K562 (cell line): ENCODE measurements around the gene DST. TPM values are rescaled to one million over a fixed set of nuclear protein-coding genes. Genes with fewer than 3 reads are reported as not detected.

Source experiments
- ATAC-seq: fragments of 200-7000 bp; cut with Tn5 transposase; 3 replicates; pipeline ENCODE4 v1.9.1; 2020; ENCODE audit warnings: moderate library complexity
- BruUV-seq: library from RNA; stranded (reverse); fragments of 400-500 nt; replicated peaks from 2 replicates; lab custom pipeline; 2021; lab: Mats Ljungman, UMichigan
- CTCF ChIA-PET: fragments of 300-600 bp; formaldehyde crosslinking; extraction: SDS; loops from one replicate; lab custom pipeline; 2021; ENCODE audit warnings: low intra/inter-chr PET ratio; lab: Yijun Ruan, JAX
- POLR2A ChIA-PET: fragments of 300-600, 350-650 bp; sonication (Branson Sonifier 250); formaldehyde crosslinking; extraction: SDS; loops from one replicate; lab custom pipeline; 2021; ENCODE audit warnings: antibody characterized with exemption, inconsistent platforms; lab: Yijun Ruan, JAX
- DNase-seq, 4 experiments: peaks; one replicate each; pipeline versions ENCODE4 v3.0.0 to v3.0.0-alpha.2; 2011 to 2018; ENCODE audit warnings: low spot score in 3 of 4, mixed read lengths in 3 of 4; ENCODE audit errors: extremely low read depth in 1 of 4
- FAIRE-seq: peaks from 2 replicates; lab custom pipeline; 2011; peaks lifted over from hg19 to GRCh38; lab: Jason Lieb, UNC
- H2AFZ ChIP-seq: 2 replicates; pipeline ENCODE4 v1.6.0; 2011; ENCODE audit warnings: low read depth, low read length, control low read depth, inconsistent platforms
- H3K27ac ChIP-seq: fragments of 200-600 bp; 3 replicates; pipeline ENCODE4 v1.8.0; 2011; ENCODE audit warnings: low read depth, mild to moderate bottlenecking, control low read depth, inconsistent platforms, low read length, moderate library complexity, mixed read lengths; ENCODE audit errors: extremely low read depth
- H3K27me3 ChIP-seq, 2 experiments: fragments of 300-600 bp in 1 of 2; 2 replicates in 1 of 2; 3 replicates in 1 of 2; pipeline versions ENCODE4 v1.6.0 to v1.8.0; 2011; ENCODE audit warnings: inconsistent platforms in 2 of 2, low read length in 2 of 2, mild to moderate bottlenecking in 1 of 2, mixed read lengths in 1 of 2, moderate library complexity in 1 of 2; ENCODE audit not compliant: control insufficient read depth in 2 of 2, insufficient read depth in 2 of 2
- H3K36me3 ChIP-seq: fragments of 300-600 bp; 3 replicates; pipeline ENCODE4 v1.8.0; 2011; ENCODE audit warnings: mild to moderate bottlenecking, low read length, inconsistent platforms; ENCODE audit not compliant: control insufficient read depth, insufficient read depth
- H3K4me1 ChIP-seq, 2 experiments: fragments of 200-600 bp in 1 of 2; replicated peaks in 1 of 2; 2 replicates in 1 of 2; 3 replicates in 1 of 2; pipeline versions ENCODE4 v1.5.1 to v1.8.0; 2011; ENCODE audit warnings: inconsistent platforms in 2 of 2, low read length in 2 of 2, mild to moderate bottlenecking in 1 of 2, mixed read lengths in 1 of 2, moderate library complexity in 1 of 2; ENCODE audit not compliant: control insufficient read depth in 2 of 2, insufficient read depth in 2 of 2
- H3K4me2 ChIP-seq: 2 replicates; pipeline ENCODE4 v1.6.1; 2011; ENCODE audit warnings: low read length, control low read depth, inconsistent platforms, mixed read lengths; ENCODE audit not compliant: insufficient read depth
- H3K4me3 ChIP-seq: fragments of 200-600 bp; sonication (generic), shearing (Covaris generic); 2 replicates; pipeline ENCODE4 v1.5.1; 2016; ENCODE audit warnings: control low read depth, inconsistent platforms
- H3K79me2 ChIP-seq: fragments of 200-600 bp; 3 replicates; pipeline ENCODE4 v1.8.0; 2011; ENCODE audit warnings: low read length, inconsistent platforms; ENCODE audit not compliant: control insufficient read depth, insufficient read depth
- H3K9ac ChIP-seq, 2 experiments: 2 replicates each; pipeline versions ENCODE4 v1.6.0 to v1.6.1; 2011; ENCODE audit warnings: low read depth in 2 of 2, low read length in 2 of 2, control low read depth in 1 of 2, inconsistent platforms in 1 of 2, mild to moderate bottlenecking in 1 of 2, mixed read lengths in 1 of 2; ENCODE audit not compliant: insufficient read depth in 1 of 2
- H3K9me1 ChIP-seq: one replicate; pipeline ENCODE4 v1.6.0; 2011; ENCODE audit warnings: inconsistent platforms, mild to moderate bottlenecking, low read length, moderate library complexity; ENCODE audit not compliant: control insufficient read depth, insufficient read depth
- H3K9me3 ChIP-seq: replicated peaks from 2 replicates; pipeline ENCODE4 v1.5.1; 2011; ENCODE audit warnings: low read depth, low read length, inconsistent platforms; ENCODE audit not compliant: control insufficient read depth, insufficient read depth
- H4K20me1 ChIP-seq: replicated peaks from 2 replicates; pipeline ENCODE4 v1.6.1; 2011; ENCODE audit warnings: low read length, inconsistent platforms, mixed read lengths; ENCODE audit not compliant: control insufficient read depth, insufficient read depth
- ARID3A ChIP-seq: IDR thresholded peaks from 2 replicates; pipeline ENCODE4 v1.6.1; 2012; ENCODE audit warnings: low read depth, low read length, improper control_type of control experiment, borderline replicate concordance
- ARID3B ChIP-seq: fragments of 250-450 bp; sonication (Bioruptor Pico); IDR thresholded peaks from 2 replicates; pipeline ENCODE4 v1.4.0; 2020; ENCODE audit warnings: borderline replicate concordance
- CBX3 ChIP-seq, 2 experiments: IDR thresholded peaks; 1 replicate in 1 of 2; 2 replicates in 1 of 2; pipeline ENCODE4 v1.6.1; 2012; ENCODE audit warnings: inconsistent platforms in 2 of 2, low read length in 2 of 2, borderline replicate concordance in 1 of 2, control low read depth in 1 of 2
- CSDE1 ChIP-seq, 2 experiments: fragments of 450-650 bp; IDR thresholded peaks; 2 replicates each; pipeline ENCODE4 v1.6.1; 2016; ENCODE audit warnings: mild to moderate bottlenecking in 1 of 2
- KLF6 ChIP-seq: fragments of 250-450 bp; sonication (Bioruptor Pico); IDR thresholded peaks from 2 replicates; pipeline ENCODE4 v1.4.0; 2020; ENCODE audit warnings: mild to moderate bottlenecking, moderate library complexity, borderline replicate concordance
- MNT ChIP-seq, 2 experiments: fragments of 450-650 bp; conservative IDR thresholded peaks; 2 replicates each; pipeline ENCODE4 v1.6.1; 2017; ENCODE audit warnings: mild to moderate bottlenecking in 2 of 2, moderate library complexity in 2 of 2
- TAL1 ChIP-seq: fragments of 450-650 bp; IDR thresholded peaks from 2 replicates; pipeline ENCODE4 v1.6.1; 2016; ENCODE audit warnings: mild to moderate bottlenecking
- XRCC5 ChIP-seq: fragments of 200-400 bp; formaldehyde crosslinking; IDR thresholded peaks from 2 replicates; pipeline ENCODE4 v1.6.1; 2017; ENCODE audit warnings: low read depth, mild to moderate bottlenecking, low read length
- WGBS: fragments of 100-300 bp; shearing (Covaris generic); methylation state at CpG from one replicate; pipeline ENCODE4 v1.1.6; 2016; ENCODE audit warnings: low coverage, mixed read lengths; ENCODE audit not compliant: insufficient coverage; ENCODE audit errors: missing lambda C conversion rate; 5-methylcytosine and 5-hydroxymethylcytosine counted together
- in situ Hi-C: fragments of 300-500 bp; cut with MboI; formaldehyde crosslinking; loops from 4 replicates; pipeline ENCODE4 v1.15.0; 2018; ENCODE audit warnings: inconsistent platforms, mixed read lengths
- intact Hi-C: fragments of 100-400 bp; cut with micrococcal nuclease; formaldehyde crosslinking; loops from 2 replicates; pipeline ENCODE4 v1.14.2; 2022
- polyA plus RNA-seq, 8 experiments: library from polyadenylated mRNA; depleted of rRNA in 4 of 8; stranded (reverse) in 5 of 8; unstranded in 3 of 8; fragments of >200 nt; fragmentation: Nextera tagmentation in 2 of 8; fragmentation: Illumina TruSeq in 1 of 8; extraction: Ambion mirVana in 2 of 8; extraction: Trizol in 1 of 8; gene quantifications; 2 replicates each; pipeline versions ENCODE4 v1.2.1 to v1.2.3, GENCODE V29; 2011 to 2014; ENCODE audit warnings: inconsistent platforms in 1 of 8, missing spikeins in 1 of 8
- total RNA-seq, 7 experiments: library from RNA; depleted of rRNA in 6 of 7; stranded (reverse); fragments of >200 nt in 6 of 7; fragmentation: Illumina TruSeq in 2 of 7; extraction: Trizol in 2 of 7; gene quantifications; 2 replicates each; pipeline versions ENCODE4 v1.2.1 to v1.2.3, GENCODE V29; 2011 to 2021; ENCODE audit warnings: low replicate concordance in 1 of 7
- TF ChIP-seq, protein P1 (sequence below): conservative IDR thresholded peaks from 2 replicates; pipeline ENCODE4 v1.6.1; 2011; ENCODE audit warnings: low read depth, mild to moderate bottlenecking, low read length; ENCODE audit not compliant: control insufficient read depth
- TF ChIP-seq, protein P2 (sequence below): fragments of 450-650 bp; IDR thresholded peaks from 2 replicates; pipeline ENCODE4 v1.6.1; 2016; ENCODE audit warnings: borderline replicate concordance
- TF ChIP-seq, protein P3 (sequence below): sonication (generic); formaldehyde crosslinking; IDR thresholded peaks from 2 replicates; pipeline ENCODE4 v1.8.0; 2022; ENCODE audit warnings: mild to moderate bottlenecking, missing genetic modification reagents, borderline replicate concordance

DST gene
- total and polyA plus RNA-seq, 9 of the 15 experiments (the other 6 are each of a cell fraction or from before 2014, with no cell fraction given), result 5.2 to 21.9 (median 13.3) TPM

GRCh38 chr6:56604186-56604585 lies 38.5 kb downstream of the DST start:
- Histone ChIP-seq H3K79me2 (no peaks in the 10 kb centered on the region), H2AFZ (no peak overlapping the region), H3K9me3 (no peaks in the 10 kb centered on the region), H4K20me1 (no peaks in the 10 kb centered on the region), H3K27ac (no peak overlapping the region), H3K36me3 (no peaks in the 10 kb centered on the region), H3K9ac (no peak overlapping the region), H3K4me2 (no peak overlapping the region), H3K4me1 (no peaks in the 10 kb centered on the region), H3K4me3 (no peak overlapping the region), H3K9me1 (no peaks in the 10 kb centered on the region), H3K27me3 (no peaks in the 10 kb centered on the region)
- FAIRE-seq, result no peak
- intact Hi-C loops, result no loop called here
- no TSS peak for BruUV-seq
- POLR2A ChIA-PET, result interaction anchor here (0.6 kb wide), 1 partner anchor 178 kb away, joined by 3 read pairs; no protein-coding TSS in a partner anchor
- CTCF ChIA-PET, result no interaction called here
- no peak for DNase-seq
- no peak for ATAC-seq
- in situ Hi-C loops, result no loop called here
- WGBS, result 27% methylated on average over 1 of the region's 1 CpG
- TF ChIP-seq, protein P1, sequence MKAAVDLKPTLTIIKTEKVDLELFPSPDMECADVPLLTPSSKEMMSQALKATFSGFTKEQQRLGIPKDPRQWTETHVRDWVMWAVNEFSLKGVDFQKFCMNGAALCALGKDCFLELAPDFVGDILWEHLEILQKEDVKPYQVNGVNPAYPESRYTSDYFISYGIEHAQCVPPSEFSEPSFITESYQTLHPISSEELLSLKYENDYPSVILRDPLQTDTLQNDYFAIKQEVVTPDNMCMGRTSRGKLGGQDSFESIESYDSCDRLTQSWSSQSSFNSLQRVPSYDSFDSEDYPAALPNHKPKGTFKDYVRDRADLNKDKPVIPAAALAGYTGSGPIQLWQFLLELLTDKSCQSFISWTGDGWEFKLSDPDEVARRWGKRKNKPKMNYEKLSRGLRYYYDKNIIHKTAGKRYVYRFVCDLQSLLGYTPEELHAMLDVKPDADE, result no peak
- TF ChIP-seq ARID3A, result no peak
- TF ChIP-seq CSDE1 (IDR thresholded peaks at IDR 0.05), result no peak
- no peak for TF ChIP-seq CBX3 (IDR thresholded peaks at IDR 0.05; ENCODE audit: borderline replicate concordance in 1 of 2, low read length in 2 of 2)
- TF ChIP-seq, protein P2, sequence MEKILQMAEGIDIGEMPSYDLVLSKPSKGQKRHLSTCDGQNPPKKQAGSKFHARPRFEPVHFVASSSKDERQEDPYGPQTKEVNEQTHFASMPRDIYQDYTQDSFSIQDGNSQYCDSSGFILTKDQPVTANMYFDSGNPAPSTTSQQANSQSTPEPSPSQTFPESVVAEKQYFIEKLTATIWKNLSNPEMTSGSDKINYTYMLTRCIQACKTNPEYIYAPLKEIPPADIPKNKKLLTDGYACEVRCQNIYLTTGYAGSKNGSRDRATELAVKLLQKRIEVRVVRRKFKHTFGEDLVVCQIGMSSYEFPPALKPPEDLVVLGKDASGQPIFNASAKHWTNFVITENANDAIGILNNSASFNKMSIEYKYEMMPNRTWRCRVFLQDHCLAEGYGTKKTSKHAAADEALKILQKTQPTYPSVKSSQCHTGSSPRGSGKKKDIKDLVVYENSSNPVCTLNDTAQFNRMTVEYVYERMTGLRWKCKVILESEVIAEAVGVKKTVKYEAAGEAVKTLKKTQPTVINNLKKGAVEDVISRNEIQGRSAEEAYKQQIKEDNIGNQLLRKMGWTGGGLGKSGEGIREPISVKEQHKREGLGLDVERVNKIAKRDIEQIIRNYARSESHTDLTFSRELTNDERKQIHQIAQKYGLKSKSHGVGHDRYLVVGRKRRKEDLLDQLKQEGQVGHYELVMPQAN, result no peak
- TF ChIP-seq KLF6 (CRISPR knock-in tag), result no peak
- no peak for TF ChIP-seq ARID3B
- no peak for TF ChIP-seq XRCC5
- TF ChIP-seq TAL1, result no peak
- TF ChIP-seq, protein P3, sequence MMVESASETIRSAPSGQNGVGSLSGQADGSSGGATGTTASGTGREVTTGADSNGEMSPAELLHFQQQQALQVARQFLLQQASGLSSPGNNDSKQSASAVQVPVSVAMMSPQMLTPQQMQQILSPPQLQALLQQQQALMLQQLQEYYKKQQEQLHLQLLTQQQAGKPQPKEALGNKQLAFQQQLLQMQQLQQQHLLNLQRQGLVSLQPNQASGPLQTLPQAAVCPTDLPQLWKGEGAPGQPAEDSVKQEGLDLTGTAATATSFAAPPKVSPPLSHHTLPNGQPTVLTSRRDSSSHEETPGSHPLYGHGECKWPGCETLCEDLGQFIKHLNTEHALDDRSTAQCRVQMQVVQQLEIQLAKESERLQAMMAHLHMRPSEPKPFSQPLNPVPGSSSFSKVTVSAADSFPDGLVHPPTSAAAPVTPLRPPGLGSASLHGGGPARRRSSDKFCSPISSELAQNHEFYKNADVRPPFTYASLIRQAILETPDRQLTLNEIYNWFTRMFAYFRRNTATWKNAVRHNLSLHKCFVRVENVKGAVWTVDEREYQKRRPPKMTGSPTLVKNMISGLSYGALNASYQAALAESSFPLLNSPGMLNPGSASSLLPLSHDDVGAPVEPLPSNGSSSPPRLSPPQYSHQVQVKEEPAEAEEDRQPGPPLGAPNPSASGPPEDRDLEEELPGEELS (CRISPR knock-in tag), result no peak
- TF ChIP-seq MNT (conservative IDR thresholded peaks at IDR 0.05), result no peak
